H1 (cell line): Measurements from ENCODE around the gene SLPI. TPM values are rescaled to one million over a fixed set of nuclear protein-coding genes. Genes with fewer than 3 reads are reported as not detected.

ENCODE experiments used
- ASH2L ChIP-seq: fragments of 200-600, 300-600 bp; sonication (generic); IDR thresholded peaks from one replicate; pipeline ENCODE4 v1.7.1; 2017; ENCODE audit warnings: low read length
- CTBP2 ChIP-seq: IDR thresholded peaks from 2 replicates; pipeline ENCODE4 v1.7.0; 2011; ENCODE audit warnings: borderline replicate concordance, mild to moderate bottlenecking, moderate library complexity, mixed read lengths, low read length; ENCODE audit not compliant: insufficient read depth, insufficient read length
- NANOG ChIP-seq: IDR thresholded peaks from 2 replicates; pipeline ENCODE4 v1.6.1; 2011; ENCODE audit warnings: low read length, low read depth, mild to moderate bottlenecking, inconsistent platforms; ENCODE audit not compliant: insufficient read depth, poor library complexity, severe bottlenecking
- RFX5 ChIP-seq: IDR thresholded peaks from 2 replicates; pipeline ENCODE4 v1.6.1; 2011; ENCODE audit warnings: low read depth, low read length, improper control_type of control experiment, borderline replicate concordance
- SAP30 ChIP-seq: fragments of 300-600 bp; sonication (generic); IDR thresholded peaks from 2 replicates; pipeline ENCODE4 v1.7.1; 2012; ENCODE audit warnings: low read length, moderate library complexity, mild to moderate bottlenecking, inconsistent platforms; ENCODE audit not compliant: insufficient read depth, insufficient replicate concordance
- SIN3A ChIP-seq, 2 experiments: IDR thresholded peaks in 1 of 2; conservative IDR thresholded peaks in 1 of 2; 2 replicates each; pipeline ENCODE4 v1.6.1; 2011 to 2012; ENCODE audit warnings: low read length in 2 of 2, improper control_type of control experiment in 1 of 2, low read depth in 1 of 2, mild to moderate bottlenecking in 1 of 2
- SIX5 ChIP-seq: IDR thresholded peaks from 2 replicates; pipeline ENCODE4 v1.6.1; 2011; ENCODE audit warnings: mild to moderate bottlenecking, low read depth, low read length
- TEAD4 ChIP-seq: IDR thresholded peaks from 2 replicates; pipeline ENCODE4 v1.6.1; 2012; ENCODE audit warnings: low read depth, low read length, inconsistent platforms, mixed read lengths
- ZNF274 ChIP-seq: IDR thresholded peaks from 2 replicates; pipeline ENCODE4 v1.7.0; 2012; ENCODE audit warnings: low read length, borderline replicate concordance; ENCODE audit errors: extremely low read depth
- polyA plus RNA-seq, 7 experiments: library from polyadenylated mRNA; depleted of rRNA in 3 of 7; stranded (reverse) in 5 of 7; unstranded in 2 of 7; fragments of >200 nt in 5 of 7; fragments of 200-250 nt in 2 of 7; gene quantifications; 1 replicate in 5 of 7; 2 replicates in 1 of 7; 4 replicates in 1 of 7; pipeline versions ENCODE4 v1.2.1 to v1.2.3, GENCODE V29; 2011 to 2013; ENCODE audit warnings: missing spikeins in 2 of 7, mixed read lengths in 2 of 7
- total RNA-seq: library from RNA; stranded (reverse); fragmentation: NEBNext Ultra II Directional; extraction: Animal tissue kit (Norgen Biotek cat#: 25700); gene quantifications from 2 replicates; pipeline ENCODE4 v1.2.1, GENCODE V29; 2021

Gene SLPI
- total and polyA plus RNA-seq, 2 of the 8 experiments (the other 6 are each of a cell fraction or from before 2014, with no cell fraction given), result not detected

- TF ChIP-seq CTBP2, result no peak
- no peak for TF ChIP-seq RFX5
- TF ChIP-seq SIX5, result no peak
- no peak for TF ChIP-seq ZNF274
- no peak for TF ChIP-seq ASH2L
- no peak for TF ChIP-seq TEAD4
- TF ChIP-seq SIN3A (conservative IDR thresholded peaks at IDR 0.05 in 1 of 2, IDR thresholded peaks at IDR 0.05 in 1 of 2; ENCODE audit: low read depth in 1 of 2, low read length in 2 of 2), result no peak
- TF ChIP-seq NANOG, result no peak
- TF ChIP-seq SAP30, result no peak
These were observed 8.3 kb downstream of the SLPI start (continued) for GRCh38 chr20:45246109-45246508.
